GM23338 (cell line): ENCODE measurements around the gene C1QTNF8. TPM values are rescaled to one million over a fixed set of nuclear protein-coding genes. Genes with fewer than 3 reads are reported as not detected.

Source experiments
- ATAC-seq: fragments of 200-7000 bp; cut with Tn5 transposase; 3 replicates; pipeline ENCODE4 v1.9.1; 2020
- DNase-seq: peaks from one replicate; pipeline ENCODE4 v3.0.0-alpha.2; 2015; ENCODE audit warnings: low spot score
- H2AFZ ChIP-seq: fragments of 200-600 bp; sonication (generic); 2 replicates; pipeline ENCODE4 v1.8.0; 2016; ENCODE audit warnings: antibody characterized with exemption, mild to moderate bottlenecking, moderate library complexity
- H3F3A ChIP-seq: fragments of 200-600 bp; sonication (generic); replicated peaks from 2 replicates; pipeline ENCODE4 v1.8.0; 2017; ENCODE audit warnings: antibody characterized with exemption, mixed run types, low read depth
- H3K27ac ChIP-seq: fragments of 200-600 bp; sonication (generic); 2 replicates; pipeline ENCODE4 v1.6.1; 2016; ENCODE audit warnings: low read depth
- H3K27me3 ChIP-seq: fragments of 200-600 bp; sonication (generic); 2 replicates; pipeline ENCODE4 v1.8.0; 2016; ENCODE audit warnings: mild to moderate bottlenecking, mixed run types, moderate library complexity; ENCODE audit not compliant: insufficient read depth
- H3K36me3 ChIP-seq: fragments of 200-600 bp; sonication (generic); 2 replicates; pipeline ENCODE4 v1.8.0; 2016; ENCODE audit warnings: mild to moderate bottlenecking; ENCODE audit not compliant: insufficient read depth
- H3K4me1 ChIP-seq: fragments of 200-600 bp; sonication (generic); 2 replicates; pipeline ENCODE4 v1.8.0; 2016; ENCODE audit warnings: mild to moderate bottlenecking, moderate library complexity; ENCODE audit not compliant: insufficient read depth
- H3K4me2 ChIP-seq: fragments of 200-600 bp; sonication (generic); 2 replicates; pipeline ENCODE4 v1.7.1; 2017; ENCODE audit warnings: mixed run types
- H3K4me3 ChIP-seq: fragments of 200-600 bp; sonication (generic); 2 replicates; pipeline ENCODE4 v1.6.1; 2016; ENCODE audit warnings: mixed run types
- H3K79me2 ChIP-seq: fragments of 200-600 bp; sonication (generic); replicated peaks from 2 replicates; pipeline ENCODE4 v1.8.0; 2017; ENCODE audit warnings: mild to moderate bottlenecking; ENCODE audit not compliant: insufficient read depth
- H3K9me2 ChIP-seq: fragments of 200-600 bp; sonication (generic); 2 replicates; pipeline ENCODE4 v1.8.0; 2017; ENCODE audit not compliant: insufficient read depth
- H4K20me1 ChIP-seq: fragments of 200-600 bp; sonication (generic); replicated peaks from 2 replicates; pipeline ENCODE4 v1.8.0; 2017; ENCODE audit warnings: mild to moderate bottlenecking; ENCODE audit not compliant: insufficient read depth
- H3K27ac Mint-ChIP-seq: 2 replicates; pipeline ENCODE4 v1.8.0; 2020; ENCODE audit warnings: inconsistent platforms, mild to moderate bottlenecking, moderate library complexity, mixed read lengths
- H3K27me3 Mint-ChIP-seq: 3 replicates; pipeline ENCODE4 v1.8.0; 2022; ENCODE audit warnings: low read depth, mild to moderate bottlenecking, moderate library complexity, mixed read lengths, inconsistent platforms; ENCODE audit not compliant: insufficient read depth, poor library complexity
- H3K36me3 Mint-ChIP-seq: 3 replicates; pipeline ENCODE4 v1.8.0; 2021; ENCODE audit warnings: low read depth, mild to moderate bottlenecking, inconsistent platforms, moderate library complexity, mixed read lengths
- H3K4me1 Mint-ChIP-seq: 3 replicates; pipeline ENCODE4 v1.8.0; 2020; ENCODE audit warnings: mild to moderate bottlenecking, inconsistent platforms, mixed read lengths
- H3K4me3 Mint-ChIP-seq: 3 replicates; pipeline ENCODE4 v1.8.0; 2021; ENCODE audit warnings: moderate library complexity, mild to moderate bottlenecking, inconsistent platforms, mixed read lengths
- H3K9me3 Mint-ChIP-seq: 3 replicates; pipeline ENCODE4 v1.8.0; 2020; ENCODE audit warnings: moderate library complexity, mild to moderate bottlenecking, inconsistent platforms, mixed read lengths
- CREB1 ChIP-seq: fragments of 250-450 bp; sonication (Bioruptor Pico); IDR thresholded peaks from 2 replicates; pipeline ENCODE4 v1.5.0; 2020; ENCODE audit warnings: low read depth, mild to moderate bottlenecking, moderate library complexity
- CTCF ChIP-seq, 2 experiments: fragments of 200-600 bp in 1 of 2; sonication (generic) in 1 of 2; conservative IDR thresholded peaks; 2 replicates each; pipeline versions ENCODE4 v1.5.1 to v1.6.1; 2016 to 2017; ENCODE audit warnings: antibody characterized with exemption in 2 of 2, low read depth in 2 of 2, mild to moderate bottlenecking in 2 of 2, moderate library complexity in 1 of 2
- POLR2AphosphoS5 ChIP-seq: IDR thresholded peaks from 2 replicates; pipeline ENCODE4 v1.6.1; 2016; ENCODE audit warnings: antibody characterized with exemption, low read depth
- STAT1 ChIP-seq: IDR thresholded peaks from one replicate; pipeline ENCODE4 v1.6.1; 2016; ENCODE audit warnings: antibody characterized with exemption; ENCODE audit not compliant: unreplicated experiment
- ZNF114 ChIP-seq: fragments of 250-450 bp; sonication (Bioruptor Pico); IDR thresholded peaks from 2 replicates; pipeline ENCODE4 v1.5.0; 2020; ENCODE audit warnings: mild to moderate bottlenecking, moderate library complexity
- ZNF331 ChIP-seq: fragments of 250-450 bp; sonication (Bioruptor Pico); IDR thresholded peaks from 2 replicates; pipeline ENCODE4 v1.5.0; 2020; ENCODE audit warnings: low read depth, mild to moderate bottlenecking, moderate library complexity
- ZNF462 ChIP-seq: fragments of 250-450 bp; sonication (Bioruptor Pico); IDR thresholded peaks from 2 replicates; pipeline ENCODE4 v1.5.0; 2020; ENCODE audit warnings: mild to moderate bottlenecking, moderate library complexity
- polyA plus RNA-seq: library from polyadenylated mRNA; unstranded; fragments of >200 nt; fragmentation: Nextera tagmentation; extraction: Ambion mirVana; gene quantifications from 2 replicates; pipeline ENCODE4 v1.2.1, GENCODE V29; 2016
- total RNA-seq: library from RNA; depleted of rRNA; stranded (reverse); fragments of >200 nt; shearing (Covaris generic); gene quantifications from 2 replicates; pipeline ENCODE4 v1.2.3, GENCODE V29; 2014

The C1QTNF8 gene
- total and polyA plus RNA-seq, 2 experiments from 2014 or later = not detected

GRCh38 chr16:1054660-1055556 is 41.1 kb downstream of the C1QTNF8 start:
- H3K36me3 Mint-ChIP-seq = peaks cover 3% of the 10 kb centered on the region; the same call in 1 of the 3 replicates
- Histone ChIP-seq H3K36me3 (no peaks in the 10 kb centered on the region), H3K27ac (no peak overlapping the region), H2AFZ (no peak overlapping the region), H3F3A (no peaks in the 10 kb centered on the region), H3K27me3 (no peaks in the 10 kb centered on the region), H3K4me2 (no peak overlapping the region), H3K4me3 (no peak overlapping the region), H4K20me1 (no peaks in the 10 kb centered on the region), H3K79me2 (no peaks in the 10 kb centered on the region), H3K9me2 (no peaks in the 10 kb centered on the region), H3K4me1 (no peaks in the 10 kb centered on the region)
- peaks cover 8% of the 10 kb centered on the region for H3K9me3 Mint-ChIP-seq
- peak; percentile 76 to 87 for TF ChIP-seq CTCF (conservative IDR thresholded peaks at IDR 0.05; ENCODE audit: low read depth in 2 of 2)
- TF ChIP-seq STAT1 = no peak
- no peak overlapping the region for H3K4me3 Mint-ChIP-seq
- H3K27me3 Mint-ChIP-seq = peaks cover 10% of the 10 kb centered on the region
- DNase-seq (peak; percentile 91), ATAC-seq (peak; percentile 89)
- no peak overlapping the region for H3K27ac Mint-ChIP-seq
- no peaks in the 10 kb centered on the region for H3K4me1 Mint-ChIP-seq

- Histone ChIP-seq H3K27me3 (no peaks in the 10 kb centered on the region), H2AFZ (no peak overlapping the region)
- H3K27me3 Mint-ChIP-seq = peaks cover 8% of the 10 kb centered on the region
Observed at GRCh38 chr16:1053700-1054368, 42.2 kb downstream of the C1QTNF8 start.

More at GRCh38 chr16:1053700-1054368, 42.2 kb downstream of the C1QTNF8 start:
- Histone ChIP-seq H3K4me2 (no peak overlapping the region), H3K27ac (no peak overlapping the region), H3K9me2 (no peaks in the 10 kb centered on the region), H3K79me2 (no peaks in the 10 kb centered on the region), H3K4me1 (no peaks in the 10 kb centered on the region), H3F3A (no peaks in the 10 kb centered on the region), H4K20me1 (no peaks in the 10 kb centered on the region), H3K4me3 (no peak overlapping the region), H3K36me3 (no peaks in the 10 kb centered on the region)
- TF ChIP-seq STAT1 (no peak), POLR2AphosphoS5 (no peak), CTCF (conservative IDR thresholded peaks at IDR 0.05; ENCODE audit: low read depth in 2 of 2) (no peak), CREB1 (CRISPR knock-in tag) (no peak), ZNF462 (CRISPR knock-in tag) (no peak), ZNF114 (CRISPR knock-in tag) (no peak), ZNF331 (no peak)
- H3K4me1 Mint-ChIP-seq = no peaks in the 10 kb centered on the region
- no peak for ATAC-seq
- no peak overlapping the region for H3K4me3 Mint-ChIP-seq
- H3K36me3 Mint-ChIP-seq = no peaks in the 10 kb centered on the region
- H3K9me3 Mint-ChIP-seq = no peaks in the 10 kb centered on the region
- H3K27ac Mint-ChIP-seq = no peak overlapping the region
- DNase-seq = no peak
